Right lobe of liver (tissue), 4 donors: Measurements from ENCODE around the gene UBE2R2.
"Not testable (repeated sequence)": the region's sequence is repeated elsewhere in the genome, so short reads cannot be mapped to it uniquely, and the experiment has no call there.

ENCODE experiments used
- CTCF ChIP-seq, 4 donors: fragments of 200-600 bp in 3 of 4; fragments of 450-650 bp in 1 of 4; IDR thresholded peaks; one replicate each; pipeline versions ENCODE4 v1.5.1 to v1.8.0; 2016 to 2022; ENCODE audit warnings: antibody characterized with exemption in 4 of 4, mild to moderate bottlenecking in 2 of 4
- POLR2A ChIP-seq: fragments of 450-650 bp; IDR thresholded peaks from one replicate; pipeline ENCODE4 v1.6.1; 2017; ENCODE audit warnings: antibody characterized with exemption, mild to moderate bottlenecking
- donor health status: DM: no; HTN: no; CAD: no.
- donor health status: DM: no; HTN: no; CAD: no.
- donor health status: DM: no; HTN: yes; CAD: no.

- not testable (repeated sequence) for TF ChIP-seq CTCF (IDR thresholded peaks at IDR 0.05); POLR2A
Observed at GRCh38 chr9:33804196-33804595, 12.8 kb upstream of the UBE2R2 start.
